HFF-Myc (cell line): ENCODE results near the gene NHS.
A peak's percentile ranks its signal among the peaks of the same experiment; 100 is the strongest.

Experiments used
- DNase-seq: peaks from one replicate; pipeline ENCODE4 v3.0.0-alpha.2; 2011; ENCODE audit warnings: low read depth; ENCODE audit errors: extremely low read depth
- H3K4me3 ChIP-seq: replicated peaks from 2 replicates; pipeline ENCODE4 v1.5.1; 2011; ENCODE audit warnings: low read depth, mild to moderate bottlenecking, control low read depth, low read length
- TF ChIP-seq, protein P1 (sequence below): IDR thresholded peaks from 2 replicates; pipeline ENCODE4 v1.5.1; 2012; ENCODE audit warnings: mild to moderate bottlenecking, low read depth, low read length, control low read depth; ENCODE audit errors: missing control alignments

NHS gene

DNA sequence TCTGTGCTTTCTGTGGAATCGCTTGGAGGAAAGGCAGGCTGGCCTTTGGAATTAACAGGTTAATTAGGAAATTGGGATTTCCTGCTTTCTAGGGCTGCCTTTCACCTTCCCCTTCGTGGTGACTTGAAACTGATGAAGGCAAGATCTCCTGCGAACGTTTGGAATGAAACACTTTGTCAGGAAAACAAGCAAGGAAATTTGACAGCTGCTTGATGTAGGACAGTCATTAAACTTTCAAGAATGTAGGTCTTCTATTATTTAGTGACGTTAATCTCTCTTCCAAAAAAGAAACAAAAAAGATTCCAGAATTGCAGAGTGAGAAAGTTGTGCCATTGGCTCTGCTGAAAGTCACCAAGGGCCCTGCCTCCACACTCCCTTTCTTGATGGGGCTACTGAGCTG, 206.6 kb downstream of the NHS start:
- TF ChIP-seq, protein P1, sequence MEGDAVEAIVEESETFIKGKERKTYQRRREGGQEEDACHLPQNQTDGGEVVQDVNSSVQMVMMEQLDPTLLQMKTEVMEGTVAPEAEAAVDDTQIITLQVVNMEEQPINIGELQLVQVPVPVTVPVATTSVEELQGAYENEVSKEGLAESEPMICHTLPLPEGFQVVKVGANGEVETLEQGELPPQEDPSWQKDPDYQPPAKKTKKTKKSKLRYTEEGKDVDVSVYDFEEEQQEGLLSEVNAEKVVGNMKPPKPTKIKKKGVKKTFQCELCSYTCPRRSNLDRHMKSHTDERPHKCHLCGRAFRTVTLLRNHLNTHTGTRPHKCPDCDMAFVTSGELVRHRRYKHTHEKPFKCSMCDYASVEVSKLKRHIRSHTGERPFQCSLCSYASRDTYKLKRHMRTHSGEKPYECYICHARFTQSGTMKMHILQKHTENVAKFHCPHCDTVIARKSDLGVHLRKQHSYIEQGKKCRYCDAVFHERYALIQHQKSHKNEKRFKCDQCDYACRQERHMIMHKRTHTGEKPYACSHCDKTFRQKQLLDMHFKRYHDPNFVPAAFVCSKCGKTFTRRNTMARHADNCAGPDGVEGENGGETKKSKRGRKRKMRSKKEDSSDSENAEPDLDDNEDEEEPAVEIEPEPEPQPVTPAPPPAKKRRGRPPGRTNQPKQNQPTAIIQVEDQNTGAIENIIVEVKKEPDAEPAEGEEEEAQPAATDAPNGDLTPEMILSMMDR = no peak
- no peak for DNase-seq
- H3K4me3 ChIP-seq = no peak overlapping the region

GRCh38 chrX:17584248-17584681, 209.3 kb downstream of the NHS start:
- DNase-seq = no peak
- no peak overlapping the region for H3K4me3 ChIP-seq
- TF ChIP-seq, protein P1 = no peak

DNA sequence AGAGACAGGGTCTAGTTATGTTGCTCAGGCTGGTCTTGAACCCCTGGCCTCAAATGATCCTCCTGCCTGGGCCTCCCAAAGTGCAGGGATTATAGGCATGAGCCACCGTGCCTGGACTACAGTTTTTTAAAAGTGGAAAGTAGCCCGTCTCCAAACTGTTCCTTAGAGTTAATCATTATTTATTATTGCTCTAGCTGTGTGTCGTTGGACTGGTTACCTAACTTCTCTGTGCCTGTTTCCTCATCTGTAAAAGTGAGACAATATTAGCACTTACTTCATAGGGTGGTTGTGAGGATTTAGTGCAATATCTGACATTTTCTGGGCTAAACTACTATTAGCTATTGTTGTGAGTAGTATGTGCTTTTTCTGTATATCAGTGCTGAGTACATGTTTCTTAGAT, 210.0 kb downstream of the NHS start:
- H3K4me3 ChIP-seq = no peak overlapping the region
- TF ChIP-seq, protein P1 = no peak
- no peak for DNase-seq

DNA sequence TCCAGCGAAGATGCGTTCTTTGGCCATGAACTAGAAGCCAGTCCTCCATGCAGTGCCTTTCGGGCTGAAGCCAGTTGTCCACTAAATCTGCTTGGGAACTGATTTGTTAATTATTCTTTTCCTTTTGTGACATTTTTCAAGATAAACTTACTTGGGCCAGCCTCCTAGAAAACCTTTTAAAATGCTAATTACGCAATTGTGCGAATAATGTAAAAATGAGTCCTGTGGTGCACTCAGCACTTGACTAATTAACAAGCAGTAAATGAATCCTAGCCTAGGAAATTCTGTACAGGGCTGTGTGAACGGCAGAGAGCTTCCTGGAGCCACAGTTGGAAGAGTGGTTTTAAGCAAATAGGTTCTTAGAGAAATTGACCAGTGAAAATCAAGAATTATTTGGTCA, 212.4 kb downstream of the NHS start:
- TF ChIP-seq, protein P1 = no peak
- no peak overlapping the region for H3K4me3 ChIP-seq
- no peak for DNase-seq

DNA sequence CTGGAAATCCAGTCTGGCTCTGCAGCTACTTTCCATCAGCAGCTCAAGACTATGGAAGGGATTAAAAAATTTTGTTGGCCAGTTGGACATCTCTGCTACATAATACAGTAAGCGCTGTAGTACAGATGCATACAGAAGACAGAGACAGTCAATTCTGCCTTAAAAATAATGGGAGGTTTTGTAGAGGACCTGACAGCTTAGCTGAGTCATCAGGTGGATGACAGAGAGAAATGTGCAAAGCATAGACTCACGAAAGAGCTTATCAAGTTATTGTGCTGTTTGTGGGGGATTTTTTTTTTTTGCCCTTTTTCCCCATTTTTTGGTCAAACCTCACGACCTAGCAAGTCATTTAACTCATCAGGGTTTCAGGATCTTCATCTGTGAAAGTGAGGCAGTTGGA, 213.3 kb downstream of the NHS start:
- TF ChIP-seq, protein P1 = no peak
- no peak overlapping the region for H3K4me3 ChIP-seq
- DNase-seq = no peak

- TF ChIP-seq, protein P1 = peak; percentile 67
- H3K4me3 ChIP-seq = no peak overlapping the region
- no peak for DNase-seq
Observed at GRCh38 chrX:17590892-17591740, 216.1 kb downstream of the NHS start.

DNA sequence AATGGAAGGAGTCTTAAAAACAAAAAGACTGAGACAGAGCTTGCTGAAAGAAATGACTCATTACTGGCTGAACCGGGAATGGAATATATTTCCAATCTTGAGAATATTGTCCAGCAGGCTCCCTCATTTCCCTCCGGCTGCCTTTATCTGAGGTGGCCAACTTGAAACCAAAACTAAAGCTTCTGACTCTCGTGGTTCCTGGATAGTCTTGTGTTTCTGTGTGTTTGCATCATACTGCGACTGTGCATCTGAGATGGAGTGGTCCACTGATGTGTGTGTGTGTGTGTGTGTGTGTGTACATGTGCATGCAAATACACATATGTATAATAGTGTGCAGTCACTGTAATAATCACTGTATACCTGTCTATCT, 216.7 kb downstream of the NHS start:
- H3K4me3 ChIP-seq = no peak overlapping the region
- TF ChIP-seq, protein P1 = no peak
- DNase-seq = no peak
